WTC11 (cell line): ENCODE measurements around the gene ANKEF1. TPM values are rescaled to one million over a fixed set of nuclear protein-coding genes. Genes with fewer than 3 reads are reported as not detected.

Source experiments
- ATAC-seq: fragments of 200-7000 bp; cut with Tn5 transposase; 2 replicates; pipeline ENCODE4 v1.10.0; 2021; ENCODE audit warnings: mild to moderate bottlenecking, moderate library complexity
- Bru-seq: library from RNA; stranded (reverse); fragments of 400-500 nt; gene quantifications from one replicate; lab custom pipeline; 2021; lab: Mats Ljungman, UMichigan
- CTCF ChIA-PET: fragments of 300-600 bp; sonication (Branson Sonifier 250); formaldehyde crosslinking; loops from one replicate; lab custom pipeline; 2021; ENCODE audit warnings: antibody characterized with exemption; lab: Charles Lee
- POLR2A ChIA-PET: fragments of 350-600 bp; sonication (Branson Sonifier 250); formaldehyde crosslinking; loops from one replicate; lab custom pipeline; 2021; ENCODE audit warnings: antibody characterized with exemption; lab: Charles Lee
- DNase-seq: peaks from one replicate; pipeline ENCODE4 v3.0.0; 2021; ENCODE audit warnings: low spot score
- H3K27ac Mint-ChIP-seq: 2 replicates; pipeline ENCODE4 v1.8.0; 2021; ENCODE audit warnings: mixed read lengths
- H3K27me3 Mint-ChIP-seq: 2 replicates; pipeline ENCODE4 v1.8.0; 2021; ENCODE audit warnings: low read depth, mild to moderate bottlenecking, moderate library complexity, mixed read lengths
- H3K36me3 Mint-ChIP-seq: 2 replicates; pipeline ENCODE4 v1.8.0; 2021; ENCODE audit warnings: mixed read lengths
- H3K4me1 Mint-ChIP-seq: 2 replicates; pipeline ENCODE4 v1.8.0; 2022; ENCODE audit warnings: mixed read lengths
- H3K4me3 Mint-ChIP-seq: 2 replicates; pipeline ENCODE4 v1.8.0; 2021; ENCODE audit warnings: mild to moderate bottlenecking, moderate library complexity, mixed read lengths
- H3K9me3 Mint-ChIP-seq: 2 replicates; pipeline ENCODE4 v1.8.0; 2021; ENCODE audit warnings: mixed read lengths
- E2F1 ChIP-seq: sonication (generic); formaldehyde crosslinking; IDR thresholded peaks from 2 replicates; pipeline ENCODE4 v1.8.0; 2022; ENCODE audit warnings: mild to moderate bottlenecking, missing genetic modification reagents
- GTF2I ChIP-seq: fragments of 250-450 bp; sonication (Bioruptor Pico); conservative IDR thresholded peaks from 2 replicates; pipeline ENCODE4 v1.4.0; 2021; ENCODE audit warnings: mild to moderate bottlenecking
- HMGA2 ChIP-seq: fragments of 250-450 bp; sonication (Bioruptor Pico); IDR thresholded peaks from 2 replicates; pipeline ENCODE4 v1.4.0; 2021; ENCODE audit warnings: mild to moderate bottlenecking, moderate library complexity
- NFATC4 ChIP-seq: fragments of 250-450 bp; sonication (Bioruptor Pico); IDR thresholded peaks from 2 replicates; pipeline ENCODE4 v1.9.0; 2021; ENCODE audit warnings: mild to moderate bottlenecking
- NFE2L1 ChIP-seq: sonication (generic); formaldehyde crosslinking; IDR thresholded peaks from 2 replicates; pipeline ENCODE4 v1.8.1; 2023; ENCODE audit warnings: missing genetic modification reagents
- RELA ChIP-seq: sonication (generic); formaldehyde crosslinking; IDR thresholded peaks from 2 replicates; pipeline ENCODE4 v1.8.1; 2022; ENCODE audit warnings: missing genetic modification reagents, mild to moderate bottlenecking, borderline replicate concordance
- SP1 ChIP-seq: sonication (generic); formaldehyde crosslinking; conservative IDR thresholded peaks from 2 replicates; pipeline ENCODE4 v1.8.1; 2022; ENCODE audit warnings: missing genetic modification reagents
- TCF7 ChIP-seq: sonication (generic); formaldehyde crosslinking; IDR thresholded peaks from 2 replicates; pipeline ENCODE4 v1.8.0; 2022; ENCODE audit warnings: mild to moderate bottlenecking, low read depth, missing genetic modification reagents, moderate library complexity
- TEAD1 ChIP-seq: sonication (generic); formaldehyde crosslinking; IDR thresholded peaks from 2 replicates; pipeline ENCODE4 v1.8.0; 2022; ENCODE audit warnings: mild to moderate bottlenecking, missing genetic modification reagents
- TP53 ChIP-seq: sonication (generic); formaldehyde crosslinking; IDR thresholded peaks from 2 replicates; pipeline ENCODE4 v1.8.1; 2023; ENCODE audit warnings: mild to moderate bottlenecking, missing genetic modification reagents
- ZMAT4 ChIP-seq: fragments of 250-450 bp; sonication (Bioruptor Pico); IDR thresholded peaks from 2 replicates; pipeline ENCODE4 v1.9.0; 2021; ENCODE audit warnings: mild to moderate bottlenecking
- ZNF423 ChIP-seq: fragments of 250-450 bp; sonication (Bioruptor Pico); IDR thresholded peaks from 2 replicates; pipeline ENCODE4 v2.1.2; 2022; ENCODE audit warnings: mild to moderate bottlenecking, moderate library complexity
- ZNF532 ChIP-seq: fragments of 250-450 bp; sonication (Bioruptor Pico); IDR thresholded peaks from 2 replicates; pipeline ENCODE4 v1.9.0; 2021; ENCODE audit warnings: mild to moderate bottlenecking, borderline replicate concordance
- long read RNA-seq, 3 experiments: library from RNA in 1 of 3; library from capped mRNA in 1 of 3; library from polyadenylated mRNA in 1 of 3; unstranded in 2 of 3; stranded (forward) in 1 of 3; transcript quantifications; one replicate each; pipeline ENCODE4 v2.0.0, GENCODE V29; 2021
- total RNA-seq: library from RNA; stranded (reverse); gene quantifications from 3 replicates; pipeline ENCODE4 v1.2.3, GENCODE V29; 2021
- TF ChIP-seq, protein P1 (sequence below): sonication (generic); formaldehyde crosslinking; IDR thresholded peaks from 2 replicates; pipeline ENCODE4 v1.8.1; 2022; ENCODE audit warnings: mild to moderate bottlenecking, moderate library complexity, missing genetic modification reagents
- TF ChIP-seq, protein P2 (sequence below): sonication (generic); formaldehyde crosslinking; IDR thresholded peaks from 2 replicates; pipeline ENCODE4 v1.8.0; 2022; ENCODE audit warnings: mild to moderate bottlenecking, missing genetic modification reagents
- TF ChIP-seq, protein P3 (sequence below): sonication (generic); formaldehyde crosslinking; conservative IDR thresholded peaks from 2 replicates; pipeline ENCODE4 v1.8.1; 2023; ENCODE audit warnings: mild to moderate bottlenecking, low read depth, missing genetic modification reagents, moderate library complexity
- TF ChIP-seq, protein P4 (sequence below): fragments of 250-450 bp; sonication (Bioruptor Pico); IDR thresholded peaks from 2 replicates; pipeline ENCODE4 v2.1.2; 2022; ENCODE audit warnings: mild to moderate bottlenecking, moderate library complexity
- TF ChIP-seq, protein P5 (sequence below): sonication (generic); formaldehyde crosslinking; IDR thresholded peaks from 2 replicates; pipeline ENCODE4 v1.8.0; 2022; ENCODE audit warnings: mild to moderate bottlenecking, missing genetic modification reagents
- TF ChIP-seq, protein P6 (sequence below): sonication (generic); formaldehyde crosslinking; IDR thresholded peaks from 2 replicates; pipeline ENCODE4 v1.8.1; 2022; ENCODE audit warnings: missing genetic modification reagents, borderline replicate concordance

ANKEF1 gene
- total RNA-seq = 7.1 to 10.3 TPM (median 10.3 TPM) in 3 replicates
- percentile 75 among the genes with signal in this experiment for Bru-seq, nascent RNA
- long read RNA-seq, experiment 1, full-length matches to known transcripts = 32 of 54 reads
- long read RNA-seq, experiment 1, partial matches to known transcripts = 13 of 54 reads
- long read RNA-seq, experiment 1, other reads (novel, unspliced or antisense) = 9 of 54 reads
- long read RNA-seq, experiment 2, full-length matches to known transcripts = 2 of 13 reads
- long read RNA-seq, experiment 2, partial matches to known transcripts = 10 of 13 reads
- long read RNA-seq, experiment 2, other reads (novel, unspliced or antisense) = 1 of 13 reads
- long read RNA-seq, experiment 3, partial matches to known transcripts = 14 of 14 reads
- long read RNA-seq, experiment 3, other reads (novel, unspliced or antisense) = 0 of 14 reads

DNA sequence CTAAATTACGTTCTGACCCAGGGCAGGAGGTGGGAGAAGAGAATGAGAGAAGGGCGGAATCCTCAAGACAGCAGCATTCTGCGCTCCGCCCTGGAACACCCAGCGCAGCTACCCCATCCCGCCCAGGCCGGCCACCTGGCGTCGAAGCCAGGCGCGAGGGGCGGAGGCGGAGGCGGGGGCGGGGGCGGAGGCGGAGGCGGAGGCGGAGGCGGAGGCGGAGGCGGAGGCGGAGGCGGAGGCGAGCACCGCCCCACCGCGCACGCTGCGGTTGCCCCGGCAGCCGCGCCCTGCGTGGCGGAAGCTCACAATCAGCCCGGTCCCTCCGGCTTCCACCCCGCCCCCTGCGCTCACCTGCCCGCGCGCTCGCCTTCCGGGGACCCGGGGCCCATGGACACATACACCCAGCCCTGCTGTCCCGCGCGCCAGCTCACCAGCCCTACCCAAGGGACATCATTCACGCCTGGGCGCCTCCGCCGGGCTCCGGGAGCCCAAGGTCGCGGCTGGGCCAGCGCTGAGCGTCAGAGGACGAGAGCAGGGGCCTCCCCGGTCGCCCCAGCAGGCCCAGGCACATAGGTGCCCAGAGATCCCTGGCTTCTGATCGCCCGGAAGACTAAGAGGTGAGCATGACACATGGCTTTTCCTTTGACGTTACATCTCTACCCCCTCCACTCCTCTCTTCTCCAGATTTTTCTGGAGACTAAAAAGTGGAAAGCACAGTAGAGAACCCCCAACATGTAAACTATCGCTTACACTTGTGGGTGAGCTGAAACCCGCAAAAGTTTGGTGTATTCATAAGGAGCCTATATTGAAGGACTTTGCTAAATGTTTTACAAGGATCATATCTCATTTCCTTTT is at the start of gene ANKEF1:
Gene ANKEF1, plus strand, starts transcription at position 271 of the 855 bp plus-strand sequence. CDS start 3,315 bp downstream, outside the sequence.
- no peak within 1 kb of the TSS for H3K27ac Mint-ChIP-seq
- POLR2A ChIA-PET = interaction anchor here (0.8 kb wide), 1 partner anchor 21 kb away, joined by 3 read pairs; no protein-coding TSS in a partner anchor
- CTCF ChIA-PET = interaction anchor here (0.6 to 2.0 kb wide), 11 partner anchors 13 to 627 kb away, joined by 3 to 16 read pairs (median 3); partner anchors contain the start of gene MKKS
- TF ChIP-seq NFATC4 (CRISPR knock-in tag) = no peak
- TF ChIP-seq NFE2L1 (CRISPR knock-in tag) = peak; percentile 32; the same call in 1 of the 2 replicates
- TF ChIP-seq, protein P1, sequence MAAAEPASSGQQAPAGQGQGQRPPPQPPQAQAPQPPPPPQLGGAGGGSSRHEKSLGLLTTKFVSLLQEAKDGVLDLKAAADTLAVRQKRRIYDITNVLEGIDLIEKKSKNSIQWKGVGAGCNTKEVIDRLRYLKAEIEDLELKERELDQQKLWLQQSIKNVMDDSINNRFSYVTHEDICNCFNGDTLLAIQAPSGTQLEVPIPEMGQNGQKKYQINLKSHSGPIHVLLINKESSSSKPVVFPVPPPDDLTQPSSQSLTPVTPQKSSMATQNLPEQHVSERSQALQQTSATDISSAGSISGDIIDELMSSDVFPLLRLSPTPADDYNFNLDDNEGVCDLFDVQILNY (CRISPR knock-in tag) = peak; percentile 74
- no peak for TF ChIP-seq ZMAT4
- TF ChIP-seq, protein P2, sequence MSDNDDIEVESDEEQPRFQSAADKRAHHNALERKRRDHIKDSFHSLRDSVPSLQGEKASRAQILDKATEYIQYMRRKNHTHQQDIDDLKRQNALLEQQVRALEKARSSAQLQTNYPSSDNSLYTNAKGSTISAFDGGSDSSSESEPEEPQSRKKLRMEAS = peak; percentile 79
- TF ChIP-seq HMGA2 (CRISPR knock-in tag) = no peak
- TF ChIP-seq RELA (CRISPR knock-in tag) = no peak
- peak; percentile 91 for TF ChIP-seq SP1 (CRISPR knock-in tag)
- TF ChIP-seq, protein P3, sequence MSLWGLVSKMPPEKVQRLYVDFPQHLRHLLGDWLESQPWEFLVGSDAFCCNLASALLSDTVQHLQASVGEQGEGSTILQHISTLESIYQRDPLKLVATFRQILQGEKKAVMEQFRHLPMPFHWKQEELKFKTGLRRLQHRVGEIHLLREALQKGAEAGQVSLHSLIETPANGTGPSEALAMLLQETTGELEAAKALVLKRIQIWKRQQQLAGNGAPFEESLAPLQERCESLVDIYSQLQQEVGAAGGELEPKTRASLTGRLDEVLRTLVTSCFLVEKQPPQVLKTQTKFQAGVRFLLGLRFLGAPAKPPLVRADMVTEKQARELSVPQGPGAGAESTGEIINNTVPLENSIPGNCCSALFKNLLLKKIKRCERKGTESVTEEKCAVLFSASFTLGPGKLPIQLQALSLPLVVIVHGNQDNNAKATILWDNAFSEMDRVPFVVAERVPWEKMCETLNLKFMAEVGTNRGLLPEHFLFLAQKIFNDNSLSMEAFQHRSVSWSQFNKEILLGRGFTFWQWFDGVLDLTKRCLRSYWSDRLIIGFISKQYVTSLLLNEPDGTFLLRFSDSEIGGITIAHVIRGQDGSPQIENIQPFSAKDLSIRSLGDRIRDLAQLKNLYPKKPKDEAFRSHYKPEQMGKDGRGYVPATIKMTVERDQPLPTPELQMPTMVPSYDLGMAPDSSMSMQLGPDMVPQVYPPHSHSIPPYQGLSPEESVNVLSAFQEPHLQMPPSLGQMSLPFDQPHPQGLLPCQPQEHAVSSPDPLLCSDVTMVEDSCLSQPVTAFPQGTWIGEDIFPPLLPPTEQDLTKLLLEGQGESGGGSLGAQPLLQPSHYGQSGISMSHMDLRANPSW = no peak
- TF ChIP-seq ZNF532 (CRISPR knock-in tag) = no peak
- peak; percentile 29; the same call in 1 of the 2 replicates for TF ChIP-seq ZNF423
- TF ChIP-seq TP53 = peak; percentile 65; the same call in 1 of the 2 replicates
- TF ChIP-seq GTF2I = no peak
- TF ChIP-seq TEAD1 (CRISPR knock-in tag) = 0 out of 2 replicates have a peak, but pooled peaks have one; percentile 32
- TF ChIP-seq, protein P4, sequence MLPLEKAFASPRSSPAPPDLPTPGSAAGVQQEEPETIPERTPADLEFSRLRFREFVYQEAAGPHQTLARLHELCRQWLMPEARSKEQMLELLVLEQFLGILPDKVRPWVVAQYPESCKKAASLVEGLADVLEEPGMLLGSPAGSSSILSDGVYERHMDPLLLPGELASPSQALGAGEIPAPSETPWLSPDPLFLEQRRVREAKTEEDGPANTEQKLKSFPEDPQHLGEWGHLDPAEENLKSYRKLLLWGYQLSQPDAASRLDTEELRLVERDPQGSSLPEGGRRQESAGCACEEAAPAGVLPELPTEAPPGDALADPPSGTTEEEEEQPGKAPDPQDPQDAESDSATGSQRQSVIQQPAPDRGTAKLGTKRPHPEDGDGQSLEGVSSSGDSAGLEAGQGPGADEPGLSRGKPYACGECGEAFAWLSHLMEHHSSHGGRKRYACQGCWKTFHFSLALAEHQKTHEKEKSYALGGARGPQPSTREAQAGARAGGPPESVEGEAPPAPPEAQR (CRISPR knock-in tag) = no peak
- TF ChIP-seq E2F1 (CRISPR knock-in tag) = no peak
- no peak for TF ChIP-seq TCF7 (CRISPR knock-in tag)
- TF ChIP-seq, protein P5, sequence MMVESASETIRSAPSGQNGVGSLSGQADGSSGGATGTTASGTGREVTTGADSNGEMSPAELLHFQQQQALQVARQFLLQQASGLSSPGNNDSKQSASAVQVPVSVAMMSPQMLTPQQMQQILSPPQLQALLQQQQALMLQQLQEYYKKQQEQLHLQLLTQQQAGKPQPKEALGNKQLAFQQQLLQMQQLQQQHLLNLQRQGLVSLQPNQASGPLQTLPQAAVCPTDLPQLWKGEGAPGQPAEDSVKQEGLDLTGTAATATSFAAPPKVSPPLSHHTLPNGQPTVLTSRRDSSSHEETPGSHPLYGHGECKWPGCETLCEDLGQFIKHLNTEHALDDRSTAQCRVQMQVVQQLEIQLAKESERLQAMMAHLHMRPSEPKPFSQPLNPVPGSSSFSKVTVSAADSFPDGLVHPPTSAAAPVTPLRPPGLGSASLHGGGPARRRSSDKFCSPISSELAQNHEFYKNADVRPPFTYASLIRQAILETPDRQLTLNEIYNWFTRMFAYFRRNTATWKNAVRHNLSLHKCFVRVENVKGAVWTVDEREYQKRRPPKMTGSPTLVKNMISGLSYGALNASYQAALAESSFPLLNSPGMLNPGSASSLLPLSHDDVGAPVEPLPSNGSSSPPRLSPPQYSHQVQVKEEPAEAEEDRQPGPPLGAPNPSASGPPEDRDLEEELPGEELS = peak; percentile 64; the same call in 1 of the 2 replicates
- TF ChIP-seq, protein P6, sequence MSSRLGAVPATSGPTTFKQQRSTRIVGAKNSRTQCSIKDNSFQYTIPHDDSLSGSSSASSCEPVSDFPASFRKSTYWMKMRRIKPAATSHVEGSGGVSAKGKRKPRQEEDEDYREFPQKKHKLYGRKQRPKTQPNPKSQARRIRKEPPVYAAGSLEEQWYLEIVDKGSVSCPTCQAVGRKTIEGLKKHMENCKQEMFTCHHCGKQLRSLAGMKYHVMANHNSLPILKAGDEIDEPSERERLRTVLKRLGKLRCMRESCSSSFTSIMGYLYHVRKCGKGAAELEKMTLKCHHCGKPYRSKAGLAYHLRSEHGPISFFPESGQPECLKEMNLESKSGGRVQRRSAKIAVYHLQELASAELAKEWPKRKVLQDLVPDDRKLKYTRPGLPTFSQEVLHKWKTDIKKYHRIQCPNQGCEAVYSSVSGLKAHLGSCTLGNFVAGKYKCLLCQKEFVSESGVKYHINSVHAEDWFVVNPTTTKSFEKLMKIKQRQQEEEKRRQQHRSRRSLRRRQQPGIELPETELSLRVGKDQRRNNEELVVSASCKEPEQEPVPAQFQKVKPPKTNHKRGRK (CRISPR knock-in tag) = no peak

More for the DNA sequence above, at the start of gene ANKEF1:
- peaks cover 6% of the 10 kb centered on the region for H3K4me1 Mint-ChIP-seq
- DNase-seq (peak; percentile 81), ATAC-seq (peak; percentile 97)
- peaks cover 20% of the 10 kb centered on the region for H3K27me3 Mint-ChIP-seq
- H3K36me3 Mint-ChIP-seq = peaks cover 7% of the 10 kb centered on the region; the same call in 1 of the 2 replicates
- peak within 1 kb of the TSS; percentile 72 for H3K4me3 Mint-ChIP-seq
- H3K9me3 Mint-ChIP-seq = peaks cover 11% of the 10 kb centered on the region
